Measurements from ENCODE around the gene MUC6. TPM values are rescaled to one million over a fixed set of nuclear protein-coding genes. Genes with fewer than 3 reads are reported as not detected.

The MUC6 gene
- total RNA-seq, 2 donors from 2014 or later, result not detected

DNA sequence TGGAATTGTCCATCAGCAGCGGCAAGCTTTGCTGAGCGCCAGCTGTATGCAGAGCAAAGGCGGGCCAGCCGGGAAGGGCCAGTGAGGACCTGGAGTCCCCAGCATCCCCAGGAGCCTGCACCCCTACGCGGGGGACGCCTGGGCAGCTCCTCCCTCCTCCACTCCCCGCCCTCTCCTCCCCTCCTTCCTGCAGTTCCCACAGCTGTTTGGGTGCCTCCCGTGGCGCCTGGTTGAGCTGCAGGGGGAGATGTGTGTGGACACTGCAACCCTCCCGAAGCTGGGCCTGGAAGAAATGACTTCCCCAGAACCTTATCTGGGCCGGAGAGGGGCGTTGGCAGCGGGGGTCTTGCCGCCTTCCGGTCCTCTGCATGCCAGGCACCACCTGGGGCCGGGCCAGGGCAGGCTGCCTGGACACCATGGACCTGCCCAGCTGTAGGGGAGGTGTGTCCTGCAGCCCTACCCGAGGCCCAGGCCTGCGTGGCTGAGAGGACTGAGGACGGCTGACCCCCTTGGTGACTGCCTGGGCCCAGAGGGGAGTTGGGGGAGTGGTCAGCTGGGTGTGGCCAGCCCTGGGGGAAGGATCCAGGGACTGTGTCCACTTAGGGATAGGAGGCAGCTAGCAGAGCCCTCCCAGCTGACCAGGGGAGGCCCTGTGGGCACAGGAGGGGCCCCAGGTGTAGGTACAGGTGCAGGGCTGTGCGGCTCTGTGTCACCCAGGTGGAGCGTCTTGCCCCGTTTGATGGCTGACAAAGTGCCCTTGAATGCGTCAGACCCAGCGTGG lies 16.8 kb upstream of the MUC6 start:
- intact Hi-C loops (cut with DNase I, micrococcal nuclease), result no loop called here
- DNase-seq (peak in 1 of 2 donors; percentile 61), ATAC-seq (peak; percentile 40)

DNA sequence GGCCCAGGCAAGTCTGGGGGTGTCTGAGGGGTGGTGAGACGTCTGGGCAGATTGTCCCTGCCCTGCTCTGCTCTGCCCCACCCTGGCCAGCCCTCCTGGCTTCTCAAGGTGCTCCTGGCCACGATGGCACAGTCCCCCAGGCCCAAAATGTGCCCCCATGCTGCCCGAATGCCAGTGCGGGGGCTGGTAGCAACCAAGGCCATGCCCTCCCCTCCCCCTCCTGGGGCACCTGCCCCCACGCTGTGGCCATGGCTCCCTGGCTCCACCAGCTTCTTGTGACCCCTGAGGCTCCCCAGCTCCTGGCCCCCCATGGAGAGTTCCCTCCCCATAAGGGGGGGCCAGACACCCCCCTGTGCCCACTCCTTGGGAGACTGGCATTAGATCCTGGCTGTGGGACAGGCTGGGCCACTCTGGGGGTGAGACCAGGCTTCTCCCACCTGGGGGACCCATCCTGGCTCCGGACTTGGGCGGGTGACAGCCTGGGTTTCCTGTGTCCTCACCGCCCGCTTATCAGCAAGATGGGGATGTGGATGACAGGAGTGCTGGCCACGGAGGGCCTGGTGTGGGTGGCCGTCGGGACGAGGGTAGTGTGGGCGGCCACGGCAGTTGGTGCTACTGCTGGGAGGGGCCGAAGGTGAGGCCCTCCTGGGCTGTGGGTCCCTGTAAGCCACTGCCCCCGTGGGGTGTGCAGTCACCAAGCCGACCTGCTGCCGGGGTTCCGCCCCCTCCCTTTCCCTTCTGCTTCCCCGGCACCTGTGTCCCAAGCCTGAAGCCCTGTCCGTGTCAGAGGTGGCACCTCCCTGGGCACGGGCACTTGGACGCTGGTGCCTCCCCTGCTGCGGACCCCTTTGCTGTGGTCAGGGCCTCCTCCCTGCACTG lies 15.9 kb upstream of the MUC6 start:
- intact Hi-C loops (cut with DNase I, micrococcal nuclease), result no loop called here
- no peak for ATAC-seq
- no peak for DNase-seq

DNA sequence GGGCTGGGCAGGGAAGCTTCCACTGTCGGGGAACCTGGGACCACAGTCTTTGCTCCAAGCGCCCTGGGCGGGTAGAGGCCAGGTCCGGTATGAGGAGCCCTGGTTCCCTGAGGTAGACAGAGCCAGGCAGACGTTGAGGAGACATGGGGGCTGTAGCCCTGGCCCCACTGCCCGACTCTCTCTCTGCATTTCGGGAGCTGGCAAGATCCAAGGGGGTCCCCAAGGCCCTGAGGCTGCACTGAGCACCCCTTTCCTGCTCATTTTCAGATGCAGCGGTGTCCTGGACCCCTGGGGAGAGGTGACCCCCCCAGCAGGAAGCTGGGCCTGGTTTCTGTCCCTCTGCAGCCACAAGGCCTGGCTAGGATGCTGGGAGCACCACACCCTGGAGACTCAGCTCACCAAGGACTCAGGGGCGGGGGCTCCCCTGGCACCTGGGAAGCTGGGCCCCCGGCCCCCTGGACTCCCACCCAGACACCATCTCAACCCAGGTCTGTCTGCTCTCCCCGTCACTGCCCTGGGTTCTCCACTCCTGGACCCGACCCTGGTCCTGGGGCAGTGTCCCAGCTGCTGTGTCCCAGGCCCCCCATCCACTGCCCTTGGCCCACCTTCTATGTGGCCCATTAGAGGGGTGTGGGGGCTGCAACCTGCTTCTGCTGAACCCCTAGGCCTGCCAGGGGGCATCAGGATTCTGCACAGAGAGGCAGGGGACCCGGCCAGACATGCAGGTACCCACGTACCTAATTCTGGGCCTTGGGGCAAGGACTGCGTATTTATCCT lies 15.0 kb upstream of the MUC6 start:
- intact Hi-C loops (cut with DNase I, micrococcal nuclease), result no loop called here
- DNase-seq (no peak), ATAC-seq (no peak)

DNA sequence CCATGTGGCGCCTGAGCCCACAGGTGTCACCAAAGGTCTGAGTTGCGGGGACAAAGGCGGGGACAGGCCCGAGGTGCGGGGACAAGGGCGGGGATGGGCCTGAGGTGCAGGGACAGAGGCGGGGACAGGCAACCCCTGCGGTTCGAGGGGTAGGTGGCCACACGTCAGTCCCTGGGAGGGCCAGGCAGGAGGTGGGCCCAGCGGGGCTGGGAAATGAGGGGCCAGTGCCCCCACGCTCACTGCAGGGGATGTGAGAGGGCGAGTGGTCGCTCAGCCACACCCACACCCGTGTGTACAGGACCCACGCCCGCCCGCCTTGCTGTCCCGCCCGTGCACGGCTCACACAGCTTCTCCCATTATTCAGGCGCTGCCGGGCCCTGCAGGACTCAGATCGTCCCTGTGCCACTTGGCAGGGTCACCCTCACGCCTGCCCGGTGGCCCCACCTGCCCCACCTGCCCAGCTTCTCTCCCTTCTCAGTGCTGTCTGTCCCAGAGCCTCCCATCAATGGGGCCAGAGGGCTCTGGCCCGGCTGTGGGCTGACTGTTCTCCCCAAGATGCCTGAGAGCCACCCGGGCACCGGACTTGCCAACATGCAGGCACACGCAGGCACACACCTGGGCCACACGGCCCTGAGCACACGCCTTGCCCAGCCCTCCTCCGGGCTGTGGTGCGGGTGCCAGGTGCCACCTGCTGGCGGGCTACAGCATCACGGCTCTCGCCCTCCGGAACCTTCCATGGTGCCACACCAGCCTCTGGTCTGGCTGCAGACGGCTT lies 14.2 kb upstream of the MUC6 start:
- ATAC-seq, result peak; percentile 62
- peak; percentile 68 to 86 for DNase-seq
- intact Hi-C loops (cut with DNase I, micrococcal nuclease), result no loop called here

DNA sequence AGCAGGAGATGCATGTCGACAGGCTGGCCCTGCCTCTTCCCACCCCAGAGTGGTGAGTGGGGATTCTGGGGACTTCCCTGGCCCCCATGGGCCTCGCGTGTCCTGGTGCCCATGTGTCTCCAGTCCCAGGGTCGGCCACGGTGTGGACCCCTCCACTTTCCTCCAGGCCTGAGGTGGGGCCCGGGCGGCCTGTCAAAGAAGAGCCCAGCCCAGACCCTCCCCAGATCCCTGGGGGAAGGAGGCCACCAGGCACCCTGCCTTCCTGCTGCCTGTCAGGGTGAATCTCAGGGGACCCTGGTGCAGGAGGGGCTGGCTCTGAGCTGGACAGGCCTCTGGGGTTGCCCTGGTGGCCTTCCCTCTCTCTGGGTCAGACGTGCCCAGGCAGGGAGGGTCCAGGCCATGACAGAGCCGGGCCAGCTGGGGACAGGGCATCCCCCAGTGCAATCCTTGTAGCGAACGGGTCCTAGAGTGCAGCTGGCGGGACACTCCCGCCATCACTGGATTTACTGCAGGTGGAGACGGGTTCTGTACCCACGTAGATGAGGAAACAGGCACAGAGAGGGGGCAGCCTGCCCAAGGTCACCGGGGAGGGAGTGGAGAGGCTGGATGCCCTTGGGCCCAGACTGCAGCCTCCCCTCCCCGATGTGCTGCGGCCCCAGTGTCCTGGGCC lies 13.5 kb upstream of the MUC6 start:
- ATAC-seq (no peak), DNase-seq (no peak)
- intact Hi-C loops (cut with DNase I, micrococcal nuclease), result loop anchor here in 1 of 2 donors (10.0 kb wide), 1 partner anchor 195 kb away; no protein-coding TSS in a partner anchor

DNA sequence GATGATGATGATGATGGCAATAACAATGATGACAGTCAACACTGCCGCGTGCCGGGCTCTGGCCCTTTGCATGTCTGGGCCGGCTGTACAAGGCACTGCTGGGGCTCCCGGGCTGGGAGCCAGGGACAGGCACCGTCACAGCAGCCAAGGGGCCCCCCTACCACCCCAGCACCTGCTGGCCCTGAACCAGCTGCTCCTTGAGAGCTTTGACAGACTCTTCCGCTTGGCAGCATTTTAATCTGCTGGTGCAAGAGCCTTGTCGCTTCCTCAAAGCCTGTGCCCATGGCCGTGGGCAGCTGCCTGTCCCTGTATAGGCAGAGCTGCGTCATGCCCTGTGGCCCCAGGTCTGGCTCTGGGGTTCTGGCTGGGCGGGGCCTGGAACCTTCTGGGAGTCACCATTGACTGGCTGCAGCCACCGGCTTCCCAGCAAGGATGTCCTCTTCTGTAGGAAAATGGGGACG lies 12.9 kb upstream of the MUC6 start:
- ATAC-seq (no peak), DNase-seq (no peak)
- intact Hi-C loops (cut with DNase I, micrococcal nuclease), result loop anchor here in 1 of 2 donors (10.0 kb wide), 1 partner anchor 195 kb away; no protein-coding TSS in a partner anchor

DNA sequence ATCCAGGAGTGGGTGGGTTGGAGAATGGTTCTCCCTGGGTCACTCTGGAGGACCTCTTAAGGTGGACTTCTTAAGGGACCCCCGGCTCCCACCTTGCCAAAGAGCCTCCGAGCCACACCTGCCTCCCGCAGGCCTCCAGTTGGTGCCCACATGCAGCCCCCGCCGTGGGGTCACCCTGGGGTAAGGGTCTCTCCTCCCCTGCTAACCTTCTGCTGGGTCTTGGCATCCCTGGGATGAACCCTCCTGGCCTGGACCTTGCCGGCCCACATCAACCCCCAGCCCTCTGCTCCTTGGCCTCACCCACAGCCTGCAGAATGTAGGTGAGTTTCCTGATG lies 12.5 kb upstream of the MUC6 start:
- no peak for DNase-seq
- intact Hi-C loops (cut with DNase I, micrococcal nuclease), result loop anchor here in 1 of 2 donors (10.0 kb wide), 1 partner anchor 194 kb away; no protein-coding TSS in a partner anchor
- no peak for ATAC-seq

DNA sequence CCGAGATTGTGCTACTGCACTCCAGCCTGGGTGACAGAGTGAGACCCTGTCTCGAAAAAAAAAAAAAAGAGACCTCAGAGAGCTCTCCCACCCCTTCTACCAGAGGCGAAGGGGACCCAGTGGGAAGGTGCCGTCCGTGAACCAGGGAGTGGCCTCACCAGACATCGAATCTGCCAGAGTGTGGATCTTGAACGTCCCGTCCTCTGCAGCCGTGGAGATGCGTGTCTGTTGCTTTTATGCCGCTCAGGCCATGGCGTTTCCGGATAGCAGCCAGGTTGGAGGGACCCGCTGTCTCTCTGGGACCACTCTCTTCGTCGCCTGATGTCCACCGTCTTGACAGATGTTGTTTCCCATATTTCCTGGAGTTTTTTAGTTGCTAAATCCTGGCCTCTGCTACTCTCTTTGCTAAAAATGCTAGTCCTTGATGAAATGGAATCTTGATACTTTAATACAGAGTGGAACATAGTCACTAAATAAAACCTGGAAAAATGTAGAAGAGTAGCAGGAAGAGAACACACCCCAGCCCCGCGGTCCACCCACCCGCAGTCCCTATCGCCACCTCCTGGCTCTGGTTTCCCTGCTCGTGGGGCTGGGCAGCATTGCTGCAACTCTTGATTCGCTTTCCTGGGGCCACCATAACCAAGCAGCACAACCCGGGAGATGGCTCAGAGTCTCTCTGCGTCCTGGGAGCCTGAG lies 12.0 kb upstream of the MUC6 start:
- intact Hi-C loops (cut with DNase I, micrococcal nuclease), result loop anchor here in 1 of 2 donors (10.0 kb wide), 1 partner anchor 194 kb away; no protein-coding TSS in a partner anchor
- DNase-seq (no peak), ATAC-seq (no peak)

DNA sequence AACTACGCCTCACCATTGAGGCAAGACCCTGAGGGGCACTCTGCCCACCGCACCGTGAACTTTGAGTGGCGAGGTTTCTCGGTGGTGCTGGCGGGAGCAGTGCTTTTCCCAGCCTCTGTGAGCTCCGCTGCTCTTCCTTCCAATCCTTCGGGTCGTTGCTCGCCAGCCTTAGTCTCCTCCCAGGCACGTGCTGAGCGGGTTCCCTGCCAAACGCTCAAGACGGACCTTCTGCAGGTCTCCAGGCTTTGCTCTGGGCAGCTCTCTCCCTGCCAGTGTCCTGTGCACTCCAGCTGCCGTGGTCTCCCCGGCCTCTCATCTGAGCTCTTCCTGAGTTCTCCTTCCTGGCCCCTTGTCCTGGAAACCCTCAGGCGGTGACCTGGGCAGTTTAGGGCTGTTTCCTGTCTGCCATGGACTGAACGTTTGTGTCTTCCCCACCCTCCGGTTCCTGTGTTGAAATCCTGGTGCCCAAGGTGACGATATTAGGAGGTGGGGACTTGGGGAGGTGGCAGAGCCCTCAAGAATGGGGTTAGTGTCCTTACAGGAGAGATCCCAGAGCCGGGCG lies 11.2 kb upstream of the MUC6 start:
- ATAC-seq, result no peak
- intact Hi-C loops (cut with DNase I, micrococcal nuclease), result loop anchor here in 1 of 2 donors (10.0 kb wide), 1 partner anchor 193 kb away; no protein-coding TSS in a partner anchor

DNA sequence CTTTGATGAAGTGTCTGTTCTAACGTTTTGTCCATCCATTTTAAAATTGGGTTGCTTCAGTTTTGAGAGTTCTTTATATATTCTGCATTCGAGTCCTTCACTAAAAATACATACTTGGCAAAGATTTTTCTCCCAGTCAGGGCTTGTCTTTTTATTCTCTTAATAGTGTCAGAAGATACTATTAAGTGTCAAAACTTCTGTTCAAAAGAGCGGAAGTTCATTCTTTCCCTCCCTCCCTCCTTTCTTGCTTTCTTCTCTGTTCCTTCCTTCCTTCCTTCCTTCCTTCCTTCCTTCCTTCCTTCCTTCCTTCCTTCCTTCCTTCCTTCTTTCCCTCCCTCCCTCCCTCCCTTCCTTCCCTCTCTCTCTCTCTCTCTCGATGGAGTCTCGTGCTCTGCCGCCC lies 7.6 kb upstream of the MUC6 start:
- ATAC-seq (no peak), DNase-seq (no peak)
- intact Hi-C loops (cut with DNase I, micrococcal nuclease), result loop anchor here in 1 of 2 donors (10.0 kb wide), 1 partner anchor 189 kb away; no protein-coding TSS in a partner anchor

More for the DNA sequence above, 11.2 kb upstream of the MUC6 start:
- no peak for DNase-seq

DNA sequence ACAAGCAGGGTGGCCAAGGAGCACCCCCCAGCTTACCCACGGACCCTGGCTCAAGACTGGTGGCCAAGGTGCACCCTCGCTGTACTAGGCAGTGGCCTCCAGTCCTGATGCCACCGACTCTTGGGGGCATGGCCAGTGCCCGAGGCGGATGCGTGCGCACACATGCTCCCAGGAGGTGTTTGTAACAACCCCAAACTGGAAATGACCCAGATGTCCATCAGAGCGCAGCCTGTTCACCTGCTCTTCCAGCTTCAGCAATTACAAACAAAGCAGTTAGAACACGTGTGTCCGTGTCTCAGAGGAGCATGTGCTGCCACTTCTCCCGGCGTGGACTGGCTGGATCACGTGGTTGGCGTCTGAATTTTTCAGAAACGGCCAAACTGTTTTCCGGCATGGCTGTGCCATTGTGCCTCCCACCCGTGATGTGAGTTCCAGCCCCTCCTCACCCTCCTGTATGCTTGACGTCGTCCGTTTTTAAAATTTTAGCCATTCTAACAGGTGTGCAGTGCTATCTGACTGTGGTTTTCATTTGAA lies 7.1 kb upstream of the MUC6 start:
- ATAC-seq, result no peak
- intact Hi-C loops (cut with DNase I, micrococcal nuclease), result loop anchor here in 1 of 2 donors (10.0 kb wide), 1 partner anchor 189 kb away; no protein-coding TSS in a partner anchor
- no peak for DNase-seq

DNA sequence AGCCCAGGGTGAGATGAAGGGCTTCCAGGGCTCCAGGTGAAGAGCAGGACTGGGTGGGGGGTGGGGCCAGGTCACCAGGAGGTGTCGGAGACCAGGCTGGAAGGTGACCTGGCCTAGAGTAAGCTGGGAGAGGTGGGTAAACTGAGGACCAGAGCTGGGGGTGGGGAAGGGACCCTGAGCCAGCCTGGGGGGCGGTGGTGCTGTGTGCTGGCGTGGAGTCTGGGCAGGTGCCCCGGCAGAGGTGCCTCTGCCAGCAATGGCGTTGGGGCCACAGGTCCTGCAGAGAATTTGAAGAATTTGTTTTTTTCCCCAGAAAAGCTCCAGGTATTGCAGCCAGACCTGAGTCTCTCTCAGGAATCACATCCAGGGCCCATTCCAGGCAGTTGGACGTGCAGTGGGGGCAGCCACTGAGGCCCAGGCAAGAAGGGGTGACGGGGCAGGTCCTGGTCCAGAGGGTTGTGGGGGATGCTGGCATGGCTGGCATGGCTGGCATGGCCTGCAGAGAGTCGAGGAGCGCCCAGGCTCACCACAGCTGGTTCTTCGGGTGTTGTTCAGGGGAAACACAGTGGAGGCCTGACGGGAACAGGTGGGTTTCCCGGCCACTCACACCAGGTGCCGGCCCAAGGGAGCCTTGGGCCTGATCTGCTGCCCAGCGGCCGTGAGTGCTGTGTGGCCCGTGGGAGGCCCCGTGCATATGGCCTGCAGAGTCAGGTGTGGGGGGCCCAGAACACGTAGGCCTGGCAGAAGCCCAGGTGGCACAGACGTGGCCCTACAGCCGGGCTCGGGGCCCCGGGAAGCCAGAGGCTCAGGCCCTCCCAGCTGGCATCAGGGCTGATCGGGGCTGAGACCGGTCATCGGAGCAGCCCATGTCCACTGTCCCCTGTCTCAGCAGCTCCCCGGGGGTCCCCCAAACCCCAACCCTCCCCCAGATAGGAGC lies 6.4 kb upstream of the MUC6 start:
- intact Hi-C loops (cut with DNase I, micrococcal nuclease), result loop anchor here in 1 of 2 donors (10.0 kb wide), 1 partner anchor 188 kb away; no protein-coding TSS in a partner anchor
- no peak for DNase-seq
- ATAC-seq, result no peak

DNA sequence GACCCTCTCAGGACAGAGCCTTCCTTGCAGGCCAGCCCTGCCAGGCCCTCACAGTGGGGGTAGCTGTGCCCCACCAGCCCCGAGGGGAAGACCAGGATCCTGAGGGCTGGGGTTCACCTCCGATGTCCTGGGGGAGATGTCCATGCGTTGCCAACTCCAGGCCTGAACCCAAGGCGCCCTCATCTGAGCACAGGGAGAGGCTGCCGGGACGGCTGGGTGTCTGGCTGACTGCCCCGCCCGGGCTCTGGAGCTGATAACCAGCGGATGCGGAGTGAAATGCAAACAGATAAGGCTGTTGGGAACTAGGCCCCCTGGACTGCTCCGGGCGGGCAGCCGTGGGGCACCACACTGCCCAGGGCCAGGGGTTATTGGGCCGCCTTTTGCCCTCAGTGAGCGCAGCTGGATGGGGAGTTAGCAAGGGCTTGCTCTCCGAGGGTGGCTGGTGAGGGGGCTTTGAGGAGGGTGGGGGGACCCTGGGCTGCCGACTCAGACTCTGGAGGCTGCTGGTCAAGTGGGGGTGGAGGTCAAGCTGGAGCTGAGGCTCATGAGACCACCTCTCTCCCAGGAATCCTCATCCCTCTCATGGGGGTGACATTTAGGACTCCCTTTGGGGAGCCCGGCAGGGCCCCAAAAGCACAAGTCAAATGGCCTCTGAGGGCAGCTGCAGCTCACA lies 5.6 kb upstream of the MUC6 start:
- intact Hi-C loops (cut with DNase I, micrococcal nuclease), result loop anchor here in 1 of 2 donors (10.0 kb wide), 1 partner anchor 187 kb away; no protein-coding TSS in a partner anchor
- peak; percentile 78 for ATAC-seq
- peak in 1 of 2 donors; percentile 68 for DNase-seq

DNA sequence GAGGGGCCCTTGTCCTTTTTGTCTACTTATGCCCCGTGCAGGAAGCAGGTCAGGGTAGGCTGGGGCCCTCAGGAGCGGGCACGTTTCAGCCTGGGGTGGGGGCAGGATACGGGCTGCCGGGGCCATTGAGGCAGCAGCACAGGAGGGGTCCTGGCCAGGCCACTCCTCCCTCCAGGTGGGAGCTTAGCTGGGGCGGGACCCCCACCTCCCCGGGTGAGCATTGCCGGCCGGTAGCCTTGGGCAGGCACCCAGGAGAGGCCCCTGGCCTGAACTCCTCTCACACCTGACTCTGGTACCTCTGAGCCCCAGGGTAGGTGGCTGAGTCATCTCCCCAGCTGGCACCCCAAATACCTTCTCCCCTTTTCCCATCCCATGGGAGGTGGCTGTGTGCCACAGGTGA lies 5.0 kb upstream of the MUC6 start:
- no peak for DNase-seq
- ATAC-seq, result no peak
- intact Hi-C loops (cut with DNase I, micrococcal nuclease), result loop anchor here in 1 of 2 donors (10.0 kb wide), 1 partner anchor 187 kb away; no protein-coding TSS in a partner anchor

DNA sequence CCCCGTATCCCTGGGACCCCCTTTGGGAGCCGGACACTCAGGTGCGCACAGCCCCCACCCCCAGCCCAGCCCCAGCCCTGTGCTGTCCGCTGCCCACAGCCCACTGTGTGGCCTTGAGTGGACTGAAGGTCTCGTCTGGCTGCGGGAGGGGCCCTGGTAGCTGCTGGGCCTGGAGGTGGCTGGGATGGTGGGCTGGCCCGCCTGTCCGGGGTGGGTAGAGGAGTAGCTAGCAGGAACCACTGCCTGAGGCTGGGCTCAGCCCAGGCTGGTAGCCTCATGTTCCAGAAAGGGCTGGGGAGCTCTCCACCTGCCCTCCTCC lies 4.6 kb upstream of the MUC6 start:
- DNase-seq (no peak), ATAC-seq (no peak)
- intact Hi-C loops (cut with DNase I, micrococcal nuclease), result loop anchor here in 1 of 2 donors (10.0 kb wide), 1 partner anchor 186 kb away; no protein-coding TSS in a partner anchor
